HuH-7.5 (cell line): ENCODE results near the gene SERPINB7.

Experiments used
- DNase-seq: peaks from one replicate; pipeline ENCODE4 v3.0.0; 2011; ENCODE audit warnings: low spot score

Gene SERPINB7

GRCh38 chr18:63788447-63789096 lies 13.4 kb downstream of the SERPINB7 start:
- no peak for DNase-seq

- no peak for DNase-seq
These were observed 14.1 kb downstream of the SERPINB7 start for GRCh38 chr18:63789327-63789726.

DNA sequence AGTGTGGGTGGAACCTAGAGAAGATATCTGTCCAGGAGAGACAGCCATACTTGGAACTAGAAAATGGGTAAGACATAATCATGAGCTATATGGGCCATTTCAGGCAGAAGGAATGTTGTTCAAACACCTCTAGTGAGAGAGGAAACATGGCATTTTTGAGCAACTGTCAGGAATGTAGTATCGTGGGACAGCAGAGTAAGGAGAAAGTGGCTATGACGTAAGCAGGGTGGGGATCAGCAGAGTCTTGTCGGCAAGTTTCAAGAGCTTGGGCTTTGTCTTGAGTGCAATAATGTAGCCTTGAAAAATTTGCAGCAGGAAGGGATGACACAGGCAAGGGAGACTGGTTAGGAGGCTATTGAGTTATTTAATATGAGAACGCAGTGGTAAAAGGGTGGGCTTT lies 20.4 kb downstream of the SERPINB7 start:
- DNase-seq, result no peak

GRCh38 chr18:63799189-63799588 lies 24.0 kb downstream of the SERPINB7 start:
- no peak for DNase-seq

DNA sequence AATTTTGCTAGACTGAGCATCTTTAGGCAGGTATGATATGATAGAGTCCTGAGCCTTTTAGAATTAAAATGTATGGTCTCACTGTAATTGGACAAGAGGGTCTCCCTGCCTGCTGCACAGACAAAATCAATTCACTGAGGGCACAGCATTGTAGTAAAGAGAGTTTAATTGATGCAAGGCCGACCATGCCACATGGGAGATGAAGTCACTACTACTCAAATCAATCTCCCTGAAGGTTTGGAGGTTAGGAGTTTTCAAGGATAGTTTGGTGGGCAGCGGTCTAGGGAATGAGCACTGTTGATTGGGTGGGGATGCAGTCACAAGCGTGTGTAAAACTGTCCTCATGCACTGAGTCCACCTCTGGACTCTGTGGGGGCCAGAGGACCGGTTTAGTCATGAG lies 26.1 kb downstream of the SERPINB7 start:
- no peak for DNase-seq

- DNase-seq, result no peak
These were observed 32.9 kb downstream of the SERPINB7 start for GRCh38 chr18:63808125-63808524.

DNA sequence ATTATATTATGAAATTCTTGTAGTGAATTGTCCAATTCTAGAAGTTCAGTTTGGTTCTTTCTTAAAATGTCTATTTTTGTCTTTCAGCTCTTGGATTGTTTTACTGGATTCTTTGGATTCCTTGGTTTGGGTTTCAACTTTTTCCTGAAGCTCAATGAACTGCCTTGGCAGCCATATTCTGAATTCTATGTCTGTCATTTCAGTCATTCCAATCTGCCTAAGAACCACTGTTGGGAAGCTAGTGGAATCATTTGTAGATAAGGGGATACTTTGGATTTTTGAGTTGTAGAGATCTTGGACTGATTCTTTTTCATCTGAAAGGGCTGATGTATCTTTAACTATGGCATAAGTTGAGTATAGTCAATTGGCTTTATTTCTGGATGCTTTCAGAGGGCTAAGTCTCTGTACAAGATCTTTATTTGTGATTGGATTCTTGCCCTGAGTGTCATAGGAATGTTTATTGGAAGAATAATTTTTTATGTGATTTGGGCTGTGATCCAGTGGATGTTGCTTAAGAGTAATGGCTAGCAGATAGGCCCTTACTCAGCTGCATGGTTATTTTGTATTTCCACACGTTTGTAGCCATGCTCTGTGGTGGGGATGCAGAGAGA lies 42.3 kb downstream of the SERPINB7 start:
- no peak for DNase-seq

DNA sequence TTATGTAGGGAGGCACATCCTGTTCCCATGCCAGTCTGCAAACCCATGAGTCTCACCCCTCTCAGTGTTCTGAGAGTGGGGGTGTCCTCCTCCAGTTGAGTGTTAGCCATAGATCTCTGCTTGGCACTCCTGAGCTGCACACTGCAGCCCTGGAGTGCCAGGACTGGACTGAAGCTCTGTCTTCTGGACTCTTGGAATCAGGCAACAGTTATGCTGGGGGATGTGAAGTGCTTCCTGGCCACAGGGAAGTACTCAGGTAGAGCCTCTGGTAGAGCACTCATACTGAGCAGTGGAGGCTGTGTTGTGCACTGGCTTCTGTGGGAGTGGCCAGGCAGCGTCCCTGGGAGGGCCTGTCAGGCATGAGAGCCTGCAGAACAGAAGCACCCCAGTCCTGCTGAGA lies 43.0 kb downstream of the SERPINB7 start:
- no peak for DNase-seq

DNA sequence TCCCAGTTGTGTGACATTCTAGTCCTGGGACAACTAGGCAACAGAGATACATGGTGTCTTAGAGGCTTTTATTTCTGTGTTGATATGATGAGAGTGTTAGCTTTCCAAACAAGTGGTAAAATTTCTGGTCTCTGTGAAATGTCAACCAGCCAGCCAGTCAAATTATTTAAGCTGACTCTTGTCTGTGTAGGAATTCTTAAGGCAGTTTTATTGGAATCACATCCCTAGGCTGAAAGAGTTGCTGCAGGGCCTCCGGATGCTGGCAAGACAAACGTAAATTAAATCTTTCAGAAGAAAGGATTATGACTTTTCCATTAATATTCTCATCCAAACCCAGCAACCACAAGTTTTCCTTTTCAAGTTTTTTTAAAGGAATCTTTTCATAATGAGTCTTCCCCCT lies 44.6 kb downstream of the SERPINB7 start:
- DNase-seq, result no peak

DNA sequence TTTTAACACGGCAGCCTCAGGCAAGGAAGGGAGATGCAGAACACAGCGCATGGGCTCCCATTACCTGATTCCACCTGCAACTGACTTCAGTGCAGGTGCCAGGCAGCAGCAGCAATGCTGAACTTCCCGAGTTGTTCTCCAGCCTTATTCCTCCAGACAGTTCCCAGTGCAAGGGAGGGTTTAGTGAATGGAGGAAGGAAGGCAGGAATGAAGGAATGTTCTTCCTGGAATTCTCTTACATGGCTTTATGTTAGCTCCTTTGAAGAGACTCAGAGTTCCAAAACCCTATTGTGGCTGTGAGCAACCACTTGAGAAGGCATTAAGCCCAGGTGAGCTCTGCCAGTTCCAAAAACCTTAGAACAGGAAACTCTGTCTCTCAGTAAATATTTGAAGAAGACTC lies 45.5 kb downstream of the SERPINB7 start:
- no peak for DNase-seq

- no peak for DNase-seq
These were observed 48.5 kb downstream of the SERPINB7 start for GRCh38 chr18:63823516-63824219.

DNA sequence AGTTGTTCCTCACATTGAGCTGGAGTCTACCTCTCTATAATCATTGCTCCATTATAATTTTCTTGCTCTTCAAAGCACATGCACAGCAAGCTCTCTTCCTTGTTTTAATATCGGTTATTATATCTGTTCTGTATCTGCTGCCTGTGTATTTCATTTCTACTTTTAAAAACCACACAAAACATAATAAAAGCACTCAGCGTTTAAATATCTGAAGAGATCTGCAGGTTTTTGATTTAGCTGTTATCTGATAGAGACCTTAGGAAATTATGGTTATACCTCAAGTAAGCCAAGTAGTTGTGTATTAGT lies 49.0 kb downstream of the SERPINB7 start:
- no peak for DNase-seq

DNA sequence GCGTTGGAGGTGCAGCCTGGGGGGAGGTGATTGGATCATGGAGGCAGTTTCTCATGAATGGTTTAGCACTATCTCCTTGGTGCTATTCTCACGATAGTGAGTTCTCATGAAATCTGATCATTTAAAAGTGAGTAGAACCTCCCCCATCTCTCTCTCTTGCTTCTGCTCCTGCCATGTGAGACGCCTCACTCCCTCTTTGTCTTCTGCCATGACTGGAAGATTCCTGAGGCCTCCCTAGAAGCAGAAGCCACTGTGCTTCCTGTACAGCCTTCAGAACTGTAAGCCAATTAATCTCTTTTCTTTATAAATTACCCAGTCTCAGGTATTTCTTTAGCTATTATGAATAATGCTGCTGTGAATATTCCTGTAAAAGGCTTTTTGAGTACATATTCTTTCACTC lies 52.9 kb downstream of the SERPINB7 start:
- no peak for DNase-seq

DNA sequence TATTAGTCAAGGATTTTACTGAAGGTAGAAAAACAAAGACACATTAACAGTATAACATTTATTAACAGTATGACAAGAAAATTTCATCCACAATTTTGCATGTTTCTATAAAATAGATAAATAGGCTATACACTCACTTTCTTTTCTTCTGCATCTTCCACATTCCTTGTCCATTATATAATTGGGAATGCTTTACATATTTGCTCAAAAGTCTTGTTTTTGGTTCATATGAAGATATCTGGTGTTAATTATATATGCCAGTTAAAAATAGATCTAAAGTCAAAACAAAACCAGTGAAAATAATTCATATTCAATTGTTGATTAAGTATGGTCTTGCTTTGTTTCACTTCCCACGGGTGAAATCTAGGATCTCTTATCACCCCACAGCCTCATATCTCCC lies 53.4 kb downstream of the SERPINB7 start:
- no peak for DNase-seq

DNA sequence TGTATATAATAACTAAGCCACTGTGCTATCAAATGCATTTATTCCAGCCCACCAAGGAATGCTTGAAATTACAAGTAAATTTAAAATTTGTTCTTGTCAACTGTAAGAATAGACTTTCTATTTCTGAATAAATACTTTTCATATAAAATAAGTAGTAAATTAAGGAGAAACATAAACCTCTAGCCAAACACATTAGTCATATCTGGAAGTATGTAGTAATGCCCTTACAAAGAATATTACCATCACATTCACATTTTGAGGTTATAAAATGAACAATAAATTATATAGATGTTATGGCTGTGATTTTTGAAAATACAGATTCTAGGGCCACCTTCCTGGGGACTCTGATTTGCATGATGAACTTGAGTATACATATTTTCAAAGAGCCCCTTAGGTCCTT lies 54.7 kb downstream of the SERPINB7 start:
- DNase-seq, result no peak

- DNase-seq, result no peak
These were observed 56.0 kb downstream of the SERPINB7 start for GRCh38 chr18:63831080-63831788.

DNA sequence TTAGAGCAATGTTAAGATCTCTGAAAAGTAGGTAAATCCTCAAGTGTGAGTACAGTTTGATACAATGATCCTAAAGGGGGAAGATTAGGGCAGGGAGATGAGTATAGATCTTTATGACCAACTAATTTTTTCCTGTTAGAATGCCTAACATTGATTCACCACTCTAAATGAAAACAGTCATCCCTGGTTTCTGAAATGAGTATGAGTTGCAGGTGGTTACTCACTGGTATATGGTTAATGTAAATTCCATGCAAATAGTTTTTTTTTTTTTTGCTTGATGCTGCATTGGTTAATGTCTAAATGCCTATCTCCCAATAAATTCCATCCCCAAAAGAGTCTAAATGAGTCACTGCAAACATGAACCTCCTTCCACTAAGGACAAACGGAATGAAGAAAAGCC lies 57.3 kb downstream of the SERPINB7 start:
- DNase-seq, result no peak

DNA sequence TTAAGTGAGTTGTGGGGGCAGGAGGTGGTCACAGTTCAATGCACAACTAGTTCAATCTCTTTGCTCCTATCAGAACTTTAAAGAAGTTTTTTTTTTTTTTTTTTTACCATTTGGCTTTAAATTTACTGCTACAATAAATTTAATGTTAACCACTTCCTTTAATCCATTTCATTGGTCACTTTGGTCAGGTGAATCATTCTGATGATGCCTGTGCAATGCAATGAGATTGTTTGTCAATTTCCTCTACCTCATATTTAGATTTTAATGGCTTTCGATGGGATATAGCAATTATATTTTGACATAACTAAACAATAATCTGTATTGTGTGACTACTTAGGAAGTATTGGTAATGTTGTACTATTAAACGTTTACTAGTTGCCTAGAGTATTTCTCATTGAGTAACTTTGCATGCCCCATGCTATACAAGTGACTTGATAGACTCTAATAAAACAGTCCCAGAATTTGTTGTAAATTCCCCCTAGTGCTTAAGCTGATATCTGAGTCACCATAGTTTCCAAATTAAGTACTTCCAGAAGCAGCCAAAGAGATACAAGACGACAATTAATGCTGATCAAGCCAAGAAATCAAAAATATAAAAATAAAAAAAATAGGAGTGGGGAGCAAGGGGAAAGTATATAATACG lies 59.4 kb downstream of the SERPINB7 start:
- DNase-seq, result no peak

- DNase-seq, result no peak
These were observed 61.2 kb downstream of the SERPINB7 start for GRCh38 chr18:63836456-63836855.

GRCh38 chr18:63837590-63837989 lies 62.4 kb downstream of the SERPINB7 start:
- no peak for DNase-seq

DNA sequence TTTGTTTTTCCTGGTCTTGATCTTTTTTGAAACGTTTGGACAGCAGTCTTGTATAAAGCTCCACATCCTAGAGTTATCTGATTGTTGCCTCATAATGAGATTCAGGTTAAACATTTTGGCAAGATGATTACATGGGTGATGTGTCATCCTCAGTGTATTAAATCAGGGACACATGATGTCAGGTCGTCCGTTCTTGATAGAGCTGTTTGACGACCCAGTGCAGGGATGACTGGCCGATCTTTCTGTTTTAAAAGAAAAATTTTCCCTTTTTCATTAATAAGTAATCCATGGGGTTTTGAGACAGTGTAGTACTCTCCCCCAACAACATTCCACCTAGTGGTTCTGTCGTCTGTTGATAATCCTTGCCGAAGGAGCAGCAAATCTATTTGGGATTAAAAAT lies 67.8 kb downstream of the SERPINB7 start:
- DNase-seq, result no peak

GRCh38 chr18:63844254-63844653 lies 69.0 kb downstream of the SERPINB7 start:
- no peak for DNase-seq

DNA sequence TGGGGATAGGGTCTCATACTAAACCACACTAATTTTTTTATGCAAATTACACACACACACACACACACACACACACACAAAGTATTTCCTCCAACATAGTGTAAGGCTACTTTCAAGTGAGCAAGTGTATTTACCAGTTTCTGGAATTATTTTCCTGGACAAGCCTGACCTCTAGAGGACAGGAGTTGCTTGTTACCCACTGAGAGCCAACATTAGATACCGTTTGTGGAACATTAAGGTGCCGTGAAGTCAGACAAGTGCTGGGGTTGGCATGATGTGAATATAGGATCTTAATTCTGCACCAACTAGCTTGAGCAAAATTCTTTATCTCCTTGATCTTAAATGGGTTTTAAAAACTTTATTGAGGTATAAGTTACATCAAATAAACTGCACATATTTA lies 72.9 kb downstream of the SERPINB7 start:
- DNase-seq, result no peak
